Effector memory CD4-positive, alpha-beta T cell (primary cell): ENCODE data around the gene HECTD4.
"Not testable (repeated sequence)": the region's sequence is repeated elsewhere in the genome, so short reads cannot be mapped to it uniquely, and the experiment has no call there.

ENCODE experiments used
- DNase-seq, 3 donors: peaks; one replicate each; pipeline ENCODE4 v3.0.0-alpha.2; 2020
- H3K27ac ChIP-seq: 2 replicates; pipeline ENCODE4 v1.7.0; 2013; ENCODE audit warnings: mild to moderate bottlenecking, low read length, moderate library complexity; ENCODE audit not compliant: insufficient read depth, poor library complexity, severe bottlenecking
- H3K27me3 ChIP-seq: replicated peaks from 2 replicates; pipeline ENCODE4 v1.7.0; 2013; ENCODE audit warnings: mild to moderate bottlenecking, low read length; ENCODE audit not compliant: insufficient read depth, control insufficient read depth, poor library complexity, severe bottlenecking
- H3K36me3 ChIP-seq: 2 replicates; pipeline ENCODE4 v1.7.0; 2013; ENCODE audit warnings: mild to moderate bottlenecking, low read length, moderate library complexity; ENCODE audit not compliant: control insufficient read depth, insufficient read depth
- H3K4me1 ChIP-seq: 2 replicates; pipeline ENCODE4 v1.7.0; 2013; ENCODE audit warnings: low read length, mild to moderate bottlenecking; ENCODE audit not compliant: control insufficient read depth, insufficient read depth, poor library complexity, severe bottlenecking
- H3K4me3 ChIP-seq: 2 replicates; pipeline ENCODE4 v1.7.0; 2013; ENCODE audit warnings: low read length, low read depth, mild to moderate bottlenecking; ENCODE audit not compliant: insufficient read depth, poor library complexity, severe bottlenecking
- H3K9me3 ChIP-seq: 2 replicates; pipeline ENCODE4 v1.7.0; 2013; ENCODE audit warnings: mild to moderate bottlenecking, low read length, moderate library complexity; ENCODE audit not compliant: control insufficient read depth

HECTD4 gene

DNA sequence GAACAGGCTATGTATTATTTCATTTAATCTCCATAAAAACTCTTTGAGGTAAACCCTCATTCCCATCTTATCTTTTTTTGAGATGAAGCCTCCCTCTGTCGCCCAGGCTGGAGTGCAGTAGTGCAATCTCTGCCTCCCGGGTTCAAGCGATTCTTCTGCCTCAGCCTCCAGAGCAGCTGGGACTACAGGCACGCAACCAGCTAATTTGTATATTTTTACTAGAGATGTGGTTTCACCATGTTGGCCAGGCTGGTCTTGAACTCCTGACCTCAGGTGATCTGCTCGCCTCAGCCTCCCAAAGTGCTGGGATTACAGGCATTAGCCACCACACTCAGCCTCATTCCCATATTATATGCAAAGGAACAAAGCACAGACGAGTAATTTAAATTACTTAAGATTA, 25.5 kb upstream of the HECTD4 start:
- H3K4me3 ChIP-seq, H3K9me3 ChIP-seq, H3K27me3 ChIP-seq, H3K4me1 ChIP-seq, DNase-seq: not testable (repeated sequence)
- Histone ChIP-seq H3K27ac (peak overlapping the region; percentile 22), H3K36me3 (peaks cover 36% of the 10 kb centered on the region)

DNA sequence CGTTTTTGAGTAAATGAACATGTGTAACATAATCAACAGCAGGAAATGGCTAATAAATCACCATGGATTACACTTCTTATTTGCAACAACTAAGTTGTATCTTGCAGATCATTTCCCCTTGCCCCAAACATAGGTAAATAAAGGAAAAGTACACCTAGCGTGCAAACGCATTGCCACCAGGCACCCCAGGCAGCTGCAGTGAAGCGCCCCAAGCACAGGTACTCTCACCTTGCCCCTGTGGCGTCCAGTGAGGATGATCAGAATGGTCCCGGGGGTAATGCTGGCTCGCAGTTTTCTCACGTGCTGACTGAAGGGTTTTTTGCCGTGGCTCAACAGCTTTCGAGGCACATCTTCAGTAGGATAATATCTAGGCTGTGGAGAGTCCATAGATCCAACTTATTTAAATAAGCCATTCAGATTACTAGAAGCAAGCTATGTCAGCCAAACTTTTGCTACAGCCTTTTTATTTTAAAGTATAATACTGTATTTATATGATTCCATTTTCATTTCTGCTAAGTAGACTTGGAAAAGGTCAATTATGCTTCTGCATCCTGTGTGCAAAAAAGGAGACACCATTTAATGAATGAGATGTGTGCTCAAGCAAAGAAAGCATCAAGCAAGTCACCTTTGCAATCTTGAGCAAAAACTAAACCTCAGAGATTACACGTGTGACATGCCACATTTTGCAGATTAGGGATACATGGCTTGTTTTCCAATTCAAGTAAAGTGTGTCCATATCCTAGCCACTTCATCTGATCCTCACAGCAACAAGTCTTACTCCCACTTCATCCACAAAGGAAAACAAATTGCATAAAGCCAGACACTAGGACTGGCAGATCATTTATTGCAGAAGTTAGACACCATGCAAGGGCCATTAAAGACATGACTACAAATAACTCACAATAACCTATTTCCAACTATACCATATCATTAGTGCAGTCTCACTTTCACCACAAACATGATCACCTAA, 24.6 kb upstream of the HECTD4 start:
- Histone ChIP-seq H3K27ac (no peak overlapping the region), H3K4me3 (no peak overlapping the region), H3K4me1 (peaks cover 8% of the 10 kb centered on the region), H3K9me3 (no peaks in the 10 kb centered on the region), H3K27me3 (no peaks in the 10 kb centered on the region), H3K36me3 (peaks cover 36% of the 10 kb centered on the region)
- no peak for DNase-seq

DNA sequence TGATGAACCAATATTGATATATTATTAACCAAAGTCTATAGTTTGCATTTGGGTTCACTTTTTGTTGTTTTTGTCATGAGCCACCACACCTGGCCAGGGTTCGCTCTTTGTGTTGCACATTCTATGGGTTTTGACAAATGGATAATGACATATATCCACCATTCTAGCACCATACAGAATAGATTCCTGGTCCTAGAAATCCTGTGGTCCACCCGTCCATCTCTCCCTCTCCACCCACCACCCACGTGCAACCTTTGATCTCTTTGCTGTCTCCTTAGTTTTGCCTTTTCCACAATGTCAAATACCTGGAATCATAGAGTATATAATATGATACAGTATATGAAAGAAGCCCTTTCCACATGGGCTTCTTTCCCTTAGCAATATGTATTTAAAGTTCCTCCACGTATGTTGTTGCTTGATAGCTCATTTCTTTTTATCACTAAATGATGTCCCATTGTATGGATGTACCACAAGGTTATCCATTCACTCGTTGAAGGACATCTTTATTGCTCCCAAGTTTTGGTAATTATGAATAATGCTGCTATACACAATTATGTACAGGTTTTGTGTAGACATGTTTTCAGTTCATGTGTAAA, 19.8 kb upstream of the HECTD4 start:
- H3K4me3 ChIP-seq, result no peak overlapping the region
- peaks cover 29% of the 10 kb centered on the region for H3K36me3 ChIP-seq
- H3K27me3 ChIP-seq, result no peaks in the 10 kb centered on the region
- H3K4me1 ChIP-seq, result no peaks in the 10 kb centered on the region
- no peak for DNase-seq
- H3K9me3 ChIP-seq, result no peaks in the 10 kb centered on the region
- H3K27ac ChIP-seq, result no peak overlapping the region

DNA sequence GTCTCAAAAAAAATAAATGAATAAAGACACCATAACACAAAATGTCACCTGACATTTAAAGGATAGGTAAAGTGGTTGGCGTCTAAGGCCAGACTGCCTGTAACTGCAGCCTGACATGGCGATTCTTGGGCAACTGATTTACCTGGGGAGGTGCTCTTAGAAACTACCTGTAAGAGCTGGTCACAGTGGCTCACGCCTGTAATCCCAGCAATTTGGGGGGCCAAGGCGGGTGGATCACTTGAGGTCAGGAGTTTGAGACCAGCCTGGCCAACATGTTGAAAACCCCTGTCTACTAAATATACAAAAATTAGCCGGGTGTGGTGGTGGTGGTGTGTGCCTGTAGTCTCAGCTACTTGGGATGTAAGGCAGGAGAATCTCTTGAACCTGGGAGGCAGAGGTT, 18.8 kb upstream of the HECTD4 start:
- no peak overlapping the region for H3K4me3 ChIP-seq
- H3K27me3 ChIP-seq, result no peaks in the 10 kb centered on the region
- DNase-seq, result no peak
- H3K9me3 ChIP-seq, result no peaks in the 10 kb centered on the region
- H3K27ac ChIP-seq, result no peak overlapping the region
- H3K4me1 ChIP-seq, result no peaks in the 10 kb centered on the region
- H3K36me3 ChIP-seq, result peaks cover 19% of the 10 kb centered on the region

DNA sequence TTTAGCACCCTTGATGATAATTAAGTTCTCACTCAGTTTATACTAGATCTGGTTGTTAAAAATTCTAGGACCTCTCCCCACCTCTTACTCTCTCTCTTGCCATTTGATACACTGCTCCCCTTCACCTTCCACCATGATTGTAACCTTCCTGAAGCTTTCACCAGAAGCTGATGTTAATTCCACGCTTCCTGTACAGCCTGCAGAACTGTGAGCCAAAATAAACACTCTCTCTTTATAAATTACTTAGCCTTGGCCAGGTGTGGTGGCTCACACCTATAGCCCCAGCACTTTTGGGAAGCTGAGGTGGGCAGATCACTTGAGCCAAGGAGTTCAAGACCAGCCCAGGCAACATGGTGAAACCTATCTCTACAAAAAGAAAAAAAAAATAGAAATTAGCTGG, 11.1 kb upstream of the HECTD4 start:
- H3K4me3 ChIP-seq, result no peak overlapping the region
- H3K4me1 ChIP-seq, result no peaks in the 10 kb centered on the region
- no peaks in the 10 kb centered on the region for H3K27me3 ChIP-seq
- H3K27ac ChIP-seq, result no peak overlapping the region
- DNase-seq, result no peak
- no peaks in the 10 kb centered on the region for H3K9me3 ChIP-seq
- no peaks in the 10 kb centered on the region for H3K36me3 ChIP-seq

DNA sequence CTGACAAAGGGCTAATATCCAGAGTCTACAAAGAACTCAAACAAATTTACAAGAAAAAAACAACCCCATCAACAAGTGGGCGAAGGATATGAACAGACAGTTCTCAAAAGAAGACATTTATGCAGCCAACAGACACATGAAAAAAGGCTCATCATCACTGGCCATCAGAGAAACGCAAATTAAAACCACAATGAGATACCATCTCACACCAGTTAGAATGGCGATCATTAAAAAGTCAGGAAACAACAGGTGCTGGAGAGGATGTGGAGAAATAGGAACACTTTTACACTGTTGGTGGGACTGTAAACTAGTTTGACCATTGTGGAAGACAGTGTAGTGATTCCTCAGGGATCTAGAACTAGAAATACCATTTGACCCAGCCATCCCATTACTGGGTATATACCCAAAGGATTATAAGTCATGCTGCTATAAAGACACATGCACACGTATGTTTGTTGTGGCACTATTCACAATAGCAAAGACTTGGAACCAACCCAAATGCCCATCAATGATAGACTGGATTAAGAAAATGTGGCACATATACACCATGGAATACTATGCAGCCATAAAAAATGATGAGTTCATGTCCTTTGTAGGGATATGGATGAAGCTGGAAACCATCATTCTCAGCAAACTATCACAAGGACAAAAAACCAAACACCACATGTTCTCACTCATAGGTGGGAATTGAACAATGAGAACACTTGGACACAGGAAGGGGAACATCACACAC, 7.9 kb upstream of the HECTD4 start:
- DNase-seq, H3K27ac ChIP-seq, H3K27me3 ChIP-seq, H3K36me3 ChIP-seq, H3K4me1 ChIP-seq, H3K4me3 ChIP-seq, H3K9me3 ChIP-seq: not testable (repeated sequence)

DNA sequence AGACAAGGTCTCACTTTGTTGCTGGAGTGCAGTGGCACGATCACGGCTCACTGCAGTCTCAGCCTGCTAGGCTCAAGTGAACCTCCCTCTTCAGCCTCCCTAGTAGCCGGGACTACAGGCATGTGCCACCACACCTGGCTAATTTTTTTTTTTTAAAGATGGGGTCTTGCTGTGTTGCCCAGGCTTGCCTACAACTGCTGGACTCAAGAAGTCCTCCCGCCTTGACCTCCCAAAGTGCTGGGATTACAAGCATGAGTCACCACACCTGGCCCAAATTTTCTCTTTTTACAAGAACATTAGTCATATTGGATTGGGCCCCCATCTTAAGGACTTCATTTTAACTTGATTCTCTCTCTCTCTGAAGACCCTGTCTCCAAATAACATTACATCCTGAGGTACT, 7.0 kb upstream of the HECTD4 start:
- Histone ChIP-seq H3K27me3 (no peaks in the 10 kb centered on the region), H3K27ac (no peak overlapping the region), H3K9me3 (no peaks in the 10 kb centered on the region), H3K36me3 (no peaks in the 10 kb centered on the region), H3K4me1 (no peaks in the 10 kb centered on the region), H3K4me3 (no peak overlapping the region)
- DNase-seq, result no peak

DNA sequence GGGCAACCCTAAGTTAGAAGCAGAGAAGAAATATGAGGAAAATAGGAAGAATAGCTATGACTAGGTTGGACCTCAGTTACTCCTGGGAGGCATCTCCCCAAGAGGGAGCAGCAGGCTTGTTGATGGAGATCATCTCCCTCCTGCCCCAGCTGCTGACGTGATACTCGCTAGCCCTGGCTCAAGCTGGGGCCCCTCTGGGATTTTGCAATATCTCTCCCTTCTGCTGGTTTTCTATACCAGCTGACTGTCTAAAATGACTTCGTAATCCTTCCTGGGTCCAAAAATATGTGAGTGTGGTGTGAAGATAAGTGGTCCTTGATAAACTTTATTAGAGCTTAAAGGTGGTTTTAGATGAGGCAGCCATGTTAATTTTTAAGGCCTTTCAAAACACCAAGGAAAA, 4.5 kb upstream of the HECTD4 start:
- Histone ChIP-seq H3K27me3 (no peaks in the 10 kb centered on the region), H3K27ac (no peak overlapping the region)
- no peak for DNase-seq

DNA sequence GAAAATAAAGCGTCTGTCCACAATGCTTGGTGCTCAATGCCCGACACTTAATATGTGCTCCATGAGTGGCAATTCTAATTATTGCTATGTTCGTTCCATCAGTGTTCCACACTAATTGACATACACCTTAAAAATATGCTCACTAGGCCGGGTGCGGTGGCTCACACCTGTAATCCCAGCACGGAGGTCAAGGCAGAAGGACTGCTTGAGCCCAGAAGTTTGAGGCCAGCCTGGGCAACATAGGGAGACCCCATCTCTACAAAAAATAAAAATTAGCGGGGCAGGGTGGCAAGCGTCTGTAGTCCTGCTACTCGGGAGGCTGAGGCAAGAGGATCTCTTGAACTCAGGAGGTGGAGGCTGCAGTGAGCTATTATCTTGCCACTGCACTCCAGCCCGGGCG, 635 bp upstream of the HECTD4 start:
- Histone ChIP-seq H3K27me3 (no peaks in the 10 kb centered on the region), H3K4me1 (peaks cover 8% of the 10 kb centered on the region), H3K4me3 (peak overlapping the region; percentile 80), H3K27ac (peak overlapping the region; percentile 69), H3K36me3 (no peaks in the 10 kb centered on the region), H3K9me3 (no peaks in the 10 kb centered on the region)
- no peak for DNase-seq

More for the DNA sequence above, 4.5 kb upstream of the HECTD4 start:
- Histone ChIP-seq H3K36me3 (no peaks in the 10 kb centered on the region), H3K4me3 (no peak overlapping the region), H3K9me3 (no peaks in the 10 kb centered on the region), H3K4me1 (no peaks in the 10 kb centered on the region)
